GM11168 (cell line): ENCODE results near the gene BAHCC1.

Source experiments
- in situ Hi-C: fragments of 300-500 bp; cut with MboI; formaldehyde crosslinking; loops from one replicate; pipeline ENCODE4 v1.12.0; 2022; ENCODE audit warnings: low sequenced_read_pairs; ENCODE audit not compliant: unreplicated experiment

Gene BAHCC1

GRCh38 chr17:81487089-81487486 lies 91.8 kb downstream of the BAHCC1 start:
- in situ Hi-C loops = loop anchor here (25.0 kb wide), 2 partner anchors 200 to 350 kb away; partner anchors contain the start of gene SLC38A10

- in situ Hi-C loops = loop anchor here (25.0 kb wide), 2 partner anchors 200 to 350 kb away; partner anchors contain the start of gene SLC38A10
Measured at GRCh38 chr17:81487487-81488275, 92.4 kb downstream of the BAHCC1 start.

GRCh38 chr17:81488276-81488860 lies 93.1 kb downstream of the BAHCC1 start:
- in situ Hi-C loops = loop anchor here (25.0 kb wide), 2 partner anchors 201 to 351 kb away; partner anchors contain the start of gene SLC38A10

DNA sequence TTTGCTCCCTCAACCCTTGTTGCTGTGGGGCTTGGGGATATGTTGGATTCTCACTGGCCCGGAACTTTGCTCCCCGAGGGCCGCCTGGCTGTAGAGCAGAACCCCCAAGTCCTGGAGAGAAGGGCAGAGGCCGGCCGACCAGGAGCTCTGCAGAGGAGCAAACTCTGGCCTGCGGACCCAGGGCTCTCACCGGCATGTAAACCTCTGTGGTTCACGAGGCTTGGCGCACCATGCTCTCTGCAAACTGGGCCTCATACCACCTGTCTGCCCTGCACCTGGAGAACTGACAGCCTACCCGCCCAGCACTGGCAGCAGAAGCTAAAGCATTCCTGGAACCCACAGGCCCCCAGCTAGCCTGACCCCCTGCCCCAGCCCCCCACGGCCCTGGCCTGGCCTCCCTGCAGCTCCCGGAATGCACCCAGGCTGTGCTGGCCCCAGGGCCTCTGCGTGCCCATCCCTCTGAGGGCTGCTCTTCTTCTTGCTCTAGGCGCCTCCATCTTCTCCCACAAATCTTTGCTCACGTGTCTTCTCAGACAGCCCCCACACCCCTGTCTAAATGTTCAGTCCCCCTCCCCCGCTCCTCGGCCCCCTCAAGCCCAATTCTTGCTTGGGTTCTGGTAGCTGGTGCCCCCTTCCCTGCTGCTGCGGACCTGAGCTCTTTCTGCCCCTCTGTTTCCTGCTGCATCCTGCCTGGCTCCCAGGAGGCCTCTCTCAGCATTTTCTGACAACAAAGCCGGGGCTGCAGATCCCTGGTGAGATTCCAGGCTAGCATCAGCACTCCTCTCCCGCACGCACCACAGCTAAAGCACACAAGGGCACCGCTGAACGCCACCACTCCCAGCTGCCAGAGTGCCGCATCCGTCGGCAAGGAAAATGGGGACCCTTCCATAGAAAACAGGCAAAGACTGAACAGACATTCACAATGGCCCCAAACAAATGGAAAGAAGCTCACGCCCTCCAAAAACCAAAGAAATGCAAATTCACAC lies 94.0 kb downstream of the BAHCC1 start:
- in situ Hi-C loops = loop anchor here (25.0 kb wide), 2 partner anchors 202 to 352 kb away; partner anchors contain the start of gene SLC38A10

DNA sequence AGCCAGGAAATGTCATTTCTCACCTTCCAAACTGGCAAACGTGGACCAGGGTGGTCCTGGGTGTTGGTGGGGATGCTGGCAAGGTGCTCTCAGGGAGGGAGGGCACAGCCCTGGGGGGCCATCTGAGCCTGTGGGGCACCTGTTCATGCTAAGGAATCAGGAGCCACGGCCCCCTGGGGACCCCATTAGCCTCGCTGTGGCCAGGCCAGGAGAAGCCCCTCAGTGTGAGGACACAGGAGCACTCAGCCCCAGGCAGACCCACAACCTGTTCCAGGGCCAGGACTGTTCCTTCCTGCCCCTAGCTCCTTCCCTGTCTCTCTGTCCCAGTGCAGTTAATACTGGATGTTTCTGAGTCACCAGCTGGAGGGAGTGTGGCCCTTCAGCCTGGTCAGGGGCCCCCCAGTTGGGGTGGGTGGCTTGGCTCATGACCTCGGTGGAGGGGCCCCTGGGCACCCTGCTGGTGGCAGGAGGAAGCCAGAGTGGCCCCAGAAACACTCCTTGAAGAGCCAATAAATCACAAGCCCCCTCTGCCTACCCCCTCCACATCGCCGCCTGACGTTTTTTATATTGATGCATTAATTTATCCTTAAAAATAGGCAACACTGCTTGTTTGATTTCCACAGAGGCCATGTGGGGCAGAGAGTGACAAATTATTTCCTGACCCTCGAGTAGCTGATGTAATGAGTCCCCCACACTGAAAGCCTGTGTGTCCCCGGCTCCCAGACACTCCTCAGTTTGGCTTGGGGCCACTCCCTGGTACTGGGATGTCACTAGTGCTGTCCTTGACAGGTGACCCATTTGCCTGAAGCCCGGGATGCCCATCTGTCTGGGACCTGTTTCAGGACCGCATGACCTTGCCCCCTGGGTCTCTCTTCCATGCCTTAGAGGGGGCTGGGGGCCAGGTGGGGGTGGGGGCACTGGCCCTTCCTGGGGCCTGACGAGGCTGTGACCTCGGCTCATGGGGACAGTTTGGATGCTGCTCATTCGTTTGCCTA lies 95.0 kb downstream of the BAHCC1 start:
- in situ Hi-C loops = loop anchor here (25.0 kb wide), 2 partner anchors 203 to 353 kb away; partner anchors contain the start of gene SLC38A10

DNA sequence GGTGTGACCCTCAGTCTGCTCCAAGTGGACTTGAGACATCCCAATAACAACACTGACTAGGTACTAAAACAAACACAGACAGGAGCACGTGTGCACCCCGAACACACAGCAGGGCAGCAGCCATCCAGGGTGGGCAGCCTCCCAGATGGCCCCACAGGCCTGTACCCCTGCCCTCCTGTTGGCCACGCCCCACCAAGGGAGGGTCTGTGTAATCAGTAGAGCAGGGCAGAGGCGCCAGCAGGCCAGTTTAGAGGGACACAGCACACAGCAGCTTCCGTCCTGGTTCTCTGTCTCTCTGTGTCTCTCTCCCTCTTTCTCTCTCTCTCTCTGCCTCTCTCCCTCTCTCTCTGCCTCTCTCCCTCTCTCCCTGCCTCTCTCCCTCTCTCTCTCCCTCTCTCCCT lies 95.9 kb downstream of the BAHCC1 start:
- in situ Hi-C loops = loop anchor here (25.0 kb wide), 2 partner anchors 204 to 354 kb away; partner anchors contain the start of gene SLC38A10

- in situ Hi-C loops = loop anchor here (25.0 kb wide), 2 partner anchors 204 to 354 kb away; partner anchors contain the start of gene SLC38A10
Measured at GRCh38 chr17:81491761-81492160, 96.5 kb downstream of the BAHCC1 start.

GRCh38 chr17:81492202-81492601 lies 96.9 kb downstream of the BAHCC1 start:
- in situ Hi-C loops = loop anchor here (25.0 kb wide), 2 partner anchors 205 to 355 kb away; partner anchors contain the start of gene SLC38A10

- in situ Hi-C loops = loop anchor here (25.0 kb wide), 2 partner anchors 205 to 355 kb away; partner anchors contain the start of gene SLC38A10
Measured at GRCh38 chr17:81492706-81493105, 97.4 kb downstream of the BAHCC1 start.

DNA sequence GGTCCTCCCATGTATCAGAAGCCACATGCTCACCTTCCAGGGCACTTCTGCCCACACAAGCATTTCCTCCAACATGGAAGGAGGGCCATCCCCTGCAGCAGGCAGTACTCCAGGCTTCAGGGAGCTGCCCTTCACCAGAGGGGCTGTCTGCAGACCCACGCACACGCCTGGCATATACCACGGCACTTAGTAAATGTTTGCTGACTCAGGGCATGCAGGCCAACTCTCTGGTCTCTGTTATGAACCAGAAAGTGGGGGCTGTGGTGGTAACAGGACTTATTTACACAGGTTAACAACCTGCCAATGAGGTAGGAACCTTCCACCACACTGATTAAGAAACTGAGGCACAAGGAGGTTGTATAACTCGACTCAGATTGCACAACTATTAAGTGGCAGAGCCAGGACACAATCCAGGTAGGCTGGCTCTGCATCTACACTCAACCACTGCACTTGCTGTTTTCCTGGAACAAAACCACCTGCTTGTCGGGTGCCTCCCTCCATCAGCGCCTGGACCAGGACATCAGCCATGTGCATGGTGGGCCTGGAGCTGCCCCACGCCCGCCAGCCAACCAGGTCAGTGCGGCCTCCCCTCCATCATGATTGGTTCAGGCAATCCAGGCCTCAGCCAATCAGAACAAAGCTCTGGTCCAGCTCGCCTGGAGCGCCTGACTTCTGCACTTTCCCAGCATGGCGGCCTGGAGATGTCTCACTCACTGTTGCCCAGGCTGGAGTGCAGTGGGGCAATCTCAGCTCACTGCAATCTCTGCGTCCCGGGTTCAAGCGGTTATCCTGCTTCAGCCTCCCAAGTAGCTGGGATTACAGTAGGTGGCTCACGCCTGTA lies 98.2 kb downstream of the BAHCC1 start:
- in situ Hi-C loops = loop anchor here (25.0 kb wide), 2 partner anchors 206 to 356 kb away; partner anchors contain the start of gene SLC38A10

GRCh38 chr17:81494626-81495377 lies 99.5 kb downstream of the BAHCC1 start:
- in situ Hi-C loops = loop anchor here (25.0 kb wide), 2 partner anchors 208 to 358 kb away; partner anchors contain the start of gene SLC38A10

DNA sequence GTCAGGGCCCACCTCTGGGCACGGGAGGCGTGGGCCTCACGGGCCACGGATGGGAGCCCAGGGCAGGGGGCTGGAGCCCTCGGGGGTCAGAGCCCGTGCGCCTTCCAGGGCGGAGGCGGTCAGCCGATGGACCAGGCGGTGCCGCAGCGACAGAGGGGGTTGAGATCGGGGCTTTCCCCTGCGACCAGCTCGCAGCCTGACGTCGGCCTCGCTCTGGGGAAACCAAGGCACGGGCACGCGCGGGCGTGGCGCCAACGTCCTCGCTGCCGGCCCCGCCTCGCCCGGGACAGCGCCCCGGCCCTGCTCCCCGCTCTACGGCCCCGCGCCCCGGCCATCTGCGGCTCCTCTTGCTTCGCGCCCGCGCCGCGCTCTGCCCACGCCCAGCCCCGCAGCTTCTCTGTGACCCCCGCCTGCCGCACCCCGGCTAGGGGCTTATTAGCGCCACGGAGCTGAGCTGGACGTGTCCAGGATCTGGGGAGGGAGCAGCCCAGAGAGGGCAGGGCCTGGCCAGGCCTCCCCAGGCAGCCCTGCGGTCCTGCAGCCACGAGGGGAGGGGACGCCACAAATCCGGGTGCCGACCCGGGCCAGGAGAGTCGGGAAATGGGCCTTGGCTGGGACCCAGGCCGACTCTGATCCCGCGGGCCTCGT lies 103.8 kb downstream of the BAHCC1 start:
- in situ Hi-C loops = loop anchor here (25.0 kb wide), 2 partner anchors 212 to 362 kb away; partner anchors contain the start of gene SLC38A10

GRCh38 chr17:81499601-81499970 lies 104.3 kb downstream of the BAHCC1 start:
- in situ Hi-C loops = loop anchor here (25.0 kb wide), 2 partner anchors 212 to 362 kb away; partner anchors contain the start of gene SLC38A10

- in situ Hi-C loops = no loop called here
Measured at GRCh38 chr17:81500047-81500446, 104.8 kb downstream of the BAHCC1 start.

DNA sequence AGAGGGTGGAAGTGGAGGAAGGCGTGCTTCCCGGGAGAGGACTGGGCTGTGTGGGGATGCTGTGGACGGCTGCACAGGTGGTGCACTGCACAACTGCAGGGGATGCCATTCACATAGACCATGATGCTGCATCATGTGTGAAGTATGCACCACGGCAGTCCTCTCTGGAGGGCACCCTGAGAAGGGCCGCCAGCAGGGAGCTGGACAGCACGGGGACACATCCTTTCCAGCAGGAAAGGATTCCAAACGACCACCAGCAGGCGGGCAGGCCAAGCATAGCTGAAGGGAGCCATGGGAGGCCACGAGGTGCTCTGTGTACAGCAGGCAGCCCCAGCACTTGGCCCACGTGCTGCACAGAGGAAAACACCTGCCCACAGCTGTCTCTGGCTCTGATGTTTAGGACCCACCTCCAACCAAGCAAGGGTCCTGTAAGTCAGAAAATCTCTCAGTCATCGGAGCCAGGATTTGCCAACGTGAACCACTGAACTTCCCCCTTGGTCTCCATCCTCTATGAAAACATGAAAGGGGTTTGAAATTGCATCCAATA lies 107.3 kb downstream of the BAHCC1 start:
- in situ Hi-C loops = no loop called here

- in situ Hi-C loops = no loop called here
Measured at GRCh38 chr17:81503619-81504018, 108.4 kb downstream of the BAHCC1 start.
